Kidney (tissue), 14 donors: ENCODE measurements around the gene MMAA. TPM values are rescaled to one million over a fixed set of nuclear protein-coding genes. Genes with fewer than 3 reads are reported as not detected.

Experiments used
- DNase-seq, 5 donors: peaks; one replicate each; pipeline ENCODE4 v3.0.0-alpha.2; 2013 to 2020
- FAIRE-seq: peaks from 2 replicates; lab custom pipeline; 2012; peaks lifted over from hg19 to GRCh38; lab: Jason Lieb, UNC
- H3K27ac ChIP-seq, 2 donors: one replicate each; pipeline ENCODE4 v1.7.0; 2013; ENCODE audit warnings: low read depth in 2 of 2, low read length in 2 of 2, inconsistent platforms in 1 of 2
- H3K27me3 ChIP-seq: one replicate; pipeline ENCODE4 v1.7.1; 2013; ENCODE audit warnings: low read length, inconsistent platforms; ENCODE audit not compliant: control insufficient read depth, insufficient read depth
- H3K36me3 ChIP-seq, 3 donors: one replicate each; pipeline versions ENCODE4 v1.7.0 to v1.7.1; 2013; ENCODE audit warnings: low read length in 3 of 3, control low read depth in 1 of 3, inconsistent platforms in 1 of 3; ENCODE audit not compliant: insufficient read depth in 3 of 3, control insufficient read depth in 2 of 3
- H3K4me1 ChIP-seq, 3 donors: one replicate each; pipeline versions ENCODE4 v1.7.0 to v1.7.1; 2013; ENCODE audit warnings: low read length in 3 of 3, inconsistent platforms in 1 of 3, low read depth in 1 of 3; ENCODE audit not compliant: control insufficient read depth in 2 of 3, insufficient read depth in 2 of 3
- H3K4me3 ChIP-seq, 3 donors: one replicate each; pipeline versions ENCODE4 v1.7.0 to v1.8.1; 2013; ENCODE audit warnings: low read length in 3 of 3, control low read depth in 1 of 3, inconsistent platforms in 1 of 3
- H3K9ac ChIP-seq, 3 donors: one replicate each; pipeline versions ENCODE4 v1.7.0 to v1.7.1; 2013; ENCODE audit warnings: low read length in 3 of 3, control low read depth in 1 of 3, inconsistent platforms in 1 of 3
- H3K9me3 ChIP-seq, 3 donors: one replicate each; pipeline versions ENCODE4 v1.7.0 to v1.7.1; 2013; ENCODE audit warnings: low read length in 3 of 3, control low read depth in 1 of 3, inconsistent platforms in 1 of 3; ENCODE audit not compliant: control insufficient read depth in 2 of 3, insufficient read depth in 1 of 3
- intact Hi-C: fragments of 100-400 bp; cut with DNase I; formaldehyde crosslinking; loops from one replicate; pipeline ENCODE4 v1.11.1; 2022
- polyA plus RNA-seq: library from polyadenylated mRNA; stranded (reverse); fragments of 350-450 nt; fragmentation: Illumina TruSeq; extraction: RNeasy Lipid Tissue Mini Kit (QIAGEN cat#74804); gene quantifications from one replicate; pipeline ENCODE4 v1.2.3, GENCODE V29; 2014; ENCODE audit warnings: low read depth, low replicate concordance; ENCODE audit not compliant: insufficient read depth
- total RNA-seq: library from RNA; stranded (reverse); fragmentation: NEBNext Ultra II Directional; extraction: Animal tissue kit (Norgen Biotek cat#: 25700); gene quantifications from one replicate; pipeline ENCODE4 v1.2.1, GENCODE V29; 2021
- TF ChIP-seq, protein P1 (sequence below): IDR thresholded peaks from 3 replicates; pipeline ENCODE4 v1.5.1; 2012; ENCODE audit warnings: mild to moderate bottlenecking, moderate library complexity, borderline replicate concordance; ENCODE audit not compliant: insufficient read depth; ENCODE audit errors: extremely low read depth
- donor health status: control.
- donor health status: control.
- donor health status: control.
- donor health status: control.
- donor health status: control.
- donor health status: DM: yes; HTN: yes; CAD: no.
- donor health status: Normal renal cell carcinoma (clear cell type).

Gene MMAA
- total and polyA plus RNA-seq, 2 donors from 2014 or later = 12.8 to 18.5 TPM

- TF ChIP-seq, protein P1, sequence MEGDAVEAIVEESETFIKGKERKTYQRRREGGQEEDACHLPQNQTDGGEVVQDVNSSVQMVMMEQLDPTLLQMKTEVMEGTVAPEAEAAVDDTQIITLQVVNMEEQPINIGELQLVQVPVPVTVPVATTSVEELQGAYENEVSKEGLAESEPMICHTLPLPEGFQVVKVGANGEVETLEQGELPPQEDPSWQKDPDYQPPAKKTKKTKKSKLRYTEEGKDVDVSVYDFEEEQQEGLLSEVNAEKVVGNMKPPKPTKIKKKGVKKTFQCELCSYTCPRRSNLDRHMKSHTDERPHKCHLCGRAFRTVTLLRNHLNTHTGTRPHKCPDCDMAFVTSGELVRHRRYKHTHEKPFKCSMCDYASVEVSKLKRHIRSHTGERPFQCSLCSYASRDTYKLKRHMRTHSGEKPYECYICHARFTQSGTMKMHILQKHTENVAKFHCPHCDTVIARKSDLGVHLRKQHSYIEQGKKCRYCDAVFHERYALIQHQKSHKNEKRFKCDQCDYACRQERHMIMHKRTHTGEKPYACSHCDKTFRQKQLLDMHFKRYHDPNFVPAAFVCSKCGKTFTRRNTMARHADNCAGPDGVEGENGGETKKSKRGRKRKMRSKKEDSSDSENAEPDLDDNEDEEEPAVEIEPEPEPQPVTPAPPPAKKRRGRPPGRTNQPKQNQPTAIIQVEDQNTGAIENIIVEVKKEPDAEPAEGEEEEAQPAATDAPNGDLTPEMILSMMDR = peak; percentile 76
- H3K9ac ChIP-seq = no peak overlapping the region
- peaks cover 0 to 6% (median 3%) of the 10 kb centered on the region in 3 donors for H3K4me1 ChIP-seq
- H3K36me3 ChIP-seq = no peaks in the 10 kb centered on the region
- H3K27ac ChIP-seq = no peak overlapping the region
- DNase-seq (peak in 4 of 5 donors; percentile 58 to 87 (median 73)), FAIRE-seq (peak; percentile 98)
- no peaks in the 10 kb centered on the region for H3K27me3 ChIP-seq
- no peaks in the 10 kb centered on the region for H3K9me3 ChIP-seq
- intact Hi-C loops = no loop called here
- no peak overlapping the region for H3K4me3 ChIP-seq
Observed at GRCh38 chr4:145609481-145610427, 9.4 kb upstream of the MMAA start.

GRCh38 chr4:145613566-145614232 lies 5.5 kb upstream of the MMAA start:
- TF ChIP-seq, protein P1 = no peak
- peak overlapping the region in 2 of 3 donors; percentile 25 to 26 for H3K4me3 ChIP-seq
- intact Hi-C loops = no loop called here
- H3K27me3 ChIP-seq = no peaks in the 10 kb centered on the region
- peaks cover 0 to 8% (median 6%) of the 10 kb centered on the region in 3 donors for H3K4me1 ChIP-seq
- no peaks in the 10 kb centered on the region for H3K36me3 ChIP-seq
- no peak overlapping the region for H3K27ac ChIP-seq
- FAIRE-seq (no peak), DNase-seq (no peak)
- H3K9ac ChIP-seq = no peak overlapping the region
- H3K9me3 ChIP-seq = no peaks in the 10 kb centered on the region

DNA sequence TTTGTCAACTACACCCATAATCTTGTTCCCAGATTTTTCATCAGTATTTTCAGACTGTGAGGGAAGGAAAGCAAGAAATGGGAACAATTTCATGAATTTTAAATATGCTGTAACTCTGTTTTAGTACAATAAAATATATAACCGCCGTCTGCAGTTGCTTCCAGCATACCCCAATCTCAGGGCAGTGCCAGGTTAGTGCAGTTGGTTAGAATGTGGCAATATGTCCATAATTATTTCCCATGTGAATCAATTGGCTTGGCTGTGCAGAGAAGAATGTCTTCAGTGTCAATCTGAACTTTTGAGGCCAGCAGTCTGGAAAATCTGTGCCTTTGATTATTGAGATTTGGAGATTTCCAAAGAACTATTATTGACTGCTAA lies 5.0 kb upstream of the MMAA start:
- intact Hi-C loops = no loop called here
- TF ChIP-seq, protein P1 = no peak
- H3K4me1 ChIP-seq = peaks cover 0 to 8% (median 6%) of the 10 kb centered on the region in 3 donors
- no peak overlapping the region for H3K27ac ChIP-seq
- H3K4me3 ChIP-seq = peak overlapping the region in 1 of 3 donors; percentile 25
- DNase-seq = no peak
- no peak for FAIRE-seq
- no peak overlapping the region for H3K9ac ChIP-seq
- H3K36me3 ChIP-seq = no peaks in the 10 kb centered on the region
- H3K27me3 ChIP-seq = no peaks in the 10 kb centered on the region
- H3K9me3 ChIP-seq = no peaks in the 10 kb centered on the region
